ENCODE data around the gene DNM3.

Gene DNM3

DNA sequence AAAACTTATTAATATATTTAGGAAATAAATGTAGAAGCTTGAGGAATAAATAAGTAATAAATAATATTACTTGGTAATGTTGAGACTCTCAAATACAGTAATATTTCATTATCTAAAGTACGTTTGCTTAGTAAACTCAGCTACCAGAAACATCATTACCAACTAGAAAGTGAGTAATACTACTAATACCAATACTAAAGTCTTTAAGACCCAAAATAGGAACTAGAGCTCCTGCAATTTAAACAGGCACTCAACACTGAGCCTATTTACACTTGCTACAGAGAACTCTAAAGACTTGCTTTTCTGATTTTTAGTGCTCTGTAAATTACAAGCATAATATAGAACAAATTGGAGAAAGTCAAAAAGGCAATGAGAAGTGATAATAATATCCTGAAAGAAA, 565.7 kb downstream of the DNM3 start (continued):
- TF ChIP-seq ZNF654 (tag by site-specific recombination; IDR thresholded peaks at IDR 0.05; ENCODE audit: low read depth) = no peak
- TF ChIP-seq, protein P1, sequence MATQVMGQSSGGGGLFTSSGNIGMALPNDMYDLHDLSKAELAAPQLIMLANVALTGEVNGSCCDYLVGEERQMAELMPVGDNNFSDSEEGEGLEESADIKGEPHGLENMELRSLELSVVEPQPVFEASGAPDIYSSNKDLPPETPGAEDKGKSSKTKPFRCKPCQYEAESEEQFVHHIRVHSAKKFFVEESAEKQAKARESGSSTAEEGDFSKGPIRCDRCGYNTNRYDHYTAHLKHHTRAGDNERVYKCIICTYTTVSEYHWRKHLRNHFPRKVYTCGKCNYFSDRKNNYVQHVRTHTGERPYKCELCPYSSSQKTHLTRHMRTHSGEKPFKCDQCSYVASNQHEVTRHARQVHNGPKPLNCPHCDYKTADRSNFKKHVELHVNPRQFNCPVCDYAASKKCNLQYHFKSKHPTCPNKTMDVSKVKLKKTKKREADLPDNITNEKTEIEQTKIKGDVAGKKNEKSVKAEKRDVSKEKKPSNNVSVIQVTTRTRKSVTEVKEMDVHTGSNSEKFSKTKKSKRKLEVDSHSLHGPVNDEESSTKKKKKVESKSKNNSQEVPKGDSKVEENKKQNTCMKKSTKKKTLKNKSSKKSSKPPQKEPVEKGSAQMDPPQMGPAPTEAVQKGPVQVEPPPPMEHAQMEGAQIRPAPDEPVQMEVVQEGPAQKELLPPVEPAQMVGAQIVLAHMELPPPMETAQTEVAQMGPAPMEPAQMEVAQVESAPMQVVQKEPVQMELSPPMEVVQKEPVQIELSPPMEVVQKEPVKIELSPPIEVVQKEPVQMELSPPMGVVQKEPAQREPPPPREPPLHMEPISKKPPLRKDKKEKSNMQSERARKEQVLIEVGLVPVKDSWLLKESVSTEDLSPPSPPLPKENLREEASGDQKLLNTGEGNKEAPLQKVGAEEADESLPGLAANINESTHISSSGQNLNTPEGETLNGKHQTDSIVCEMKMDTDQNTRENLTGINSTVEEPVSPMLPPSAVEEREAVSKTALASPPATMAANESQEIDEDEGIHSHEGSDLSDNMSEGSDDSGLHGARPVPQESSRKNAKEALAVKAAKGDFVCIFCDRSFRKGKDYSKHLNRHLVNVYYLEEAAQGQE (tag by site-specific recombination; IDR thresholded peaks at IDR 0.05) = no peak
- TF ChIP-seq ZNF341 (tag by site-specific recombination; IDR thresholded peaks at IDR 0.05; ENCODE audit: low read depth) = no peak
- no peak for TF ChIP-seq ZEB2 (tag by site-specific recombination; IDR thresholded peaks at IDR 0.05)
- TF ChIP-seq ZNF837 (tag by site-specific recombination; IDR thresholded peaks at IDR 0.05) = no peak

DNA sequence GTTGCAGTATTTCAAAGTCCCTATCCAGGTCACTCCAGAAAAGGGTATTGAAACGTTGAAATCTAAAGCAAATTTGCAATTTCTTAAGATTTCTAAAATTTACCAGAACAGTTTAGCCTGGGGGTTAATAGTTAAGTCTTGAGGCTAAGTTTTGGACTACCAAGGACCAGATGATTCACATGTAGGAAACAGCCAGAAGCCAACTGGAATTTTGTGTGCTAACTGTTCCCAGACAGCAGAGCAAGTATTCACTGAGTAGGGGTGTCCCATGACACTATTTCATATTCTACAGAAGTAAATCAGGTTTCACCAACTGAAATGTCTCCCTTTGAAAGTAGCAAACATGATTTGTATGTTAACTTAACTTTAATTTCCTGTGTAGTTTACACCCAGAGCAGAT, 567.7 kb downstream of the DNM3 start:
- ChIA-PET POLR2A (no interaction called here), CTCF (interaction anchor here (0.6 to 2.1 kb wide), 3 partner anchors 10 to 407 kb away, joined by 3 to 7 read pairs (median 5); no protein-coding TSS in a partner anchor)
- Histone ChIP-seq H3K9me3 (ENCODE audit: control insufficient read depth, insufficient read depth, low read depth, low read length) (no peaks in the 10 kb centered on the region), H3K4me1 (ENCODE audit: control insufficient read depth, insufficient read depth, low read length) (no peaks in the 10 kb centered on the region), H3K4me3 (ENCODE audit: low read depth, low read length) (no peak overlapping the region), H3K36me3 (ENCODE audit: control insufficient read depth in 2 of 2, insufficient read depth in 1 of 2, low read length in 2 of 2) (no peaks in the 10 kb centered on the region), H3K27ac (ENCODE audit: extremely low read depth, low read depth, low read length) (no peak overlapping the region)
- TF ChIP-seq, protein P2, sequence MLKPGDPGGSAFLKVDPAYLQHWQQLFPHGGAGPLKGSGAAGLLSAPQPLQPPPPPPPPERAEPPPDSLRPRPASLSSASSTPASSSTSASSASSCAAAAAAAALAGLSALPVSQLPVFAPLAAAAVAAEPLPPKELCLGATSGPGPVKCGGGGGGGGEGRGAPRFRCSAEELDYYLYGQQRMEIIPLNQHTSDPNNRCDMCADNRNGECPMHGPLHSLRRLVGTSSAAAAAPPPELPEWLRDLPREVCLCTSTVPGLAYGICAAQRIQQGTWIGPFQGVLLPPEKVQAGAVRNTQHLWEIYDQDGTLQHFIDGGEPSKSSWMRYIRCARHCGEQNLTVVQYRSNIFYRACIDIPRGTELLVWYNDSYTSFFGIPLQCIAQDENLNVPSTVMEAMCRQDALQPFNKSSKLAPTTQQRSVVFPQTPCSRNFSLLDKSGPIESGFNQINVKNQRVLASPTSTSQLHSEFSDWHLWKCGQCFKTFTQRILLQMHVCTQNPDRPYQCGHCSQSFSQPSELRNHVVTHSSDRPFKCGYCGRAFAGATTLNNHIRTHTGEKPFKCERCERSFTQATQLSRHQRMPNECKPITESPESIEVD (tag by site-specific recombination; IDR thresholded peaks at IDR 0.05) = no peak
- no peak for TF ChIP-seq ZNF423 (tag by site-specific recombination; IDR thresholded peaks at IDR 0.05)
- no peak for TF ChIP-seq ZBTB17 (tag by site-specific recombination; IDR thresholded peaks at IDR 0.05)
- TF ChIP-seq ZNF248 (tag by site-specific recombination; IDR thresholded peaks at IDR 0.05) = no peak
- TF ChIP-seq, protein P3, sequence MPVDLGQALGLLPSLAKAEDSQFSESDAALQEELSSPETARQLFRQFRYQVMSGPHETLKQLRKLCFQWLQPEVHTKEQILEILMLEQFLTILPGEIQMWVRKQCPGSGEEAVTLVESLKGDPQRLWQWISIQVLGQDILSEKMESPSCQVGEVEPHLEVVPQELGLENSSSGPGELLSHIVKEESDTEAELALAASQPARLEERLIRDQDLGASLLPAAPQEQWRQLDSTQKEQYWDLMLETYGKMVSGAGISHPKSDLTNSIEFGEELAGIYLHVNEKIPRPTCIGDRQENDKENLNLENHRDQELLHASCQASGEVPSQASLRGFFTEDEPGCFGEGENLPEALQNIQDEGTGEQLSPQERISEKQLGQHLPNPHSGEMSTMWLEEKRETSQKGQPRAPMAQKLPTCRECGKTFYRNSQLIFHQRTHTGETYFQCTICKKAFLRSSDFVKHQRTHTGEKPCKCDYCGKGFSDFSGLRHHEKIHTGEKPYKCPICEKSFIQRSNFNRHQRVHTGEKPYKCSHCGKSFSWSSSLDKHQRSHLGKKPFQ (tag by site-specific recombination; IDR thresholded peaks at IDR 0.05) = no peak
- no peak for TF ChIP-seq GLI4 (tag by site-specific recombination; IDR thresholded peaks at IDR 0.05)
- no peak for TF ChIP-seq ZNF747 (tag by site-specific recombination; IDR thresholded peaks at IDR 0.05)

DNA sequence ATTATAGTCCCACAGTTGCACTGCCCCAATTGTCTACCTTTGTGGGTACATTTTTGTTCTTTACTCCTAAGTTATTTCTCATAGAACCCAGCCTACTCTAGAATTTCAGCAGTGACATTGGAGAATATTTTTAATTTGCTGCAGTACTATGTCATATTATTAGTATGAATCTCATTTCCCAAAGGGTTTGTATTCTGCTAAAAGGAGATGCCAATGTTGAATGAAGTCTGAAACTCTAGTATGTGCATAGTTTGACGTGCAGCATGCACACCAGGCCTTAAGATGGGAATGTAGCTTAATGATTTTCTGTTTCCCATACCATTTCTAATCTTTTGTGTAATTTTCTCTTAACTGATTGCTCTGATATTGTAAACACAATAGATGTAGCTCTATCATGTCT, 568.7 kb downstream of the DNM3 start:
- no peak overlapping the region for H3K4me3 ChIP-seq (ENCODE audit: low read depth, low read length)
- CTCF ChIA-PET = interaction anchor here (0.6 to 1.2 kb wide), 2 partner anchors 33 to 260 kb away, joined by 3 to 4 read pairs; no protein-coding TSS in a partner anchor
- POLR2A ChIA-PET = no interaction called here
- no peaks in the 10 kb centered on the region for H3K36me3 ChIP-seq (ENCODE audit: control insufficient read depth in 2 of 2, insufficient read depth in 1 of 2, low read length in 2 of 2)
- H3K9me3 ChIP-seq (ENCODE audit: control insufficient read depth, insufficient read depth, low read depth, low read length) = no peaks in the 10 kb centered on the region
- no peak overlapping the region for H3K27ac ChIP-seq (ENCODE audit: extremely low read depth, low read depth, low read length)
- no peaks in the 10 kb centered on the region for H3K4me1 ChIP-seq (ENCODE audit: control insufficient read depth, insufficient read depth, low read length)
- TF ChIP-seq ZNF521 (tag by site-specific recombination; IDR thresholded peaks at IDR 0.05) (no peak), ZNF404 (tag by site-specific recombination; IDR thresholded peaks at IDR 0.05) (no peak), ZBTB1 (tag by site-specific recombination; IDR thresholded peaks at IDR 0.05) (no peak), ZNF311 (tag by site-specific recombination; IDR thresholded peaks at IDR 0.05; ENCODE audit: borderline replicate concordance) (no peak)
- TF ChIP-seq, protein P3 (tag by site-specific recombination; IDR thresholded peaks at IDR 0.05) = no peak
- TF ChIP-seq, protein P4, sequence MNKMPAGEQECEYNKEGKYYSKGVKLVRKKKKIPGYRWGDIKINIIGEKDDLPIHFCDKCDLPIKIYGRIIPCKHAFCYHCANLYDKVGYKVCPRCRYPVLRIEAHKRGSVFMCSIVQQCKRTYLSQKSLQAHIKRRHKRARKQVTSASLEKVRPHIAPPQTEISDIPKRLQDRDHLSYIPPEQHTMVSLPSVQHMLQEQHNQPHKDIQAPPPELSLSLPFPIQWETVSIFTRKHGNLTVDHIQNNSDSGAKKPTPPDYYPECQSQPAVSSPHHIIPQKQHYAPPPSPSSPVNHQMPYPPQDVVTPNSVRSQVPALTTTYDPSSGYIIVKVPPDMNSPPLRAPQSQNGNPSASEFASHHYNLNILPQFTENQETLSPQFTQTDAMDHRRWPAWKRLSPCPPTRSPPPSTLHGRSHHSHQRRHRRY (tag by site-specific recombination; IDR thresholded peaks at IDR 0.05) = no peak
- TF ChIP-seq, protein P5, sequence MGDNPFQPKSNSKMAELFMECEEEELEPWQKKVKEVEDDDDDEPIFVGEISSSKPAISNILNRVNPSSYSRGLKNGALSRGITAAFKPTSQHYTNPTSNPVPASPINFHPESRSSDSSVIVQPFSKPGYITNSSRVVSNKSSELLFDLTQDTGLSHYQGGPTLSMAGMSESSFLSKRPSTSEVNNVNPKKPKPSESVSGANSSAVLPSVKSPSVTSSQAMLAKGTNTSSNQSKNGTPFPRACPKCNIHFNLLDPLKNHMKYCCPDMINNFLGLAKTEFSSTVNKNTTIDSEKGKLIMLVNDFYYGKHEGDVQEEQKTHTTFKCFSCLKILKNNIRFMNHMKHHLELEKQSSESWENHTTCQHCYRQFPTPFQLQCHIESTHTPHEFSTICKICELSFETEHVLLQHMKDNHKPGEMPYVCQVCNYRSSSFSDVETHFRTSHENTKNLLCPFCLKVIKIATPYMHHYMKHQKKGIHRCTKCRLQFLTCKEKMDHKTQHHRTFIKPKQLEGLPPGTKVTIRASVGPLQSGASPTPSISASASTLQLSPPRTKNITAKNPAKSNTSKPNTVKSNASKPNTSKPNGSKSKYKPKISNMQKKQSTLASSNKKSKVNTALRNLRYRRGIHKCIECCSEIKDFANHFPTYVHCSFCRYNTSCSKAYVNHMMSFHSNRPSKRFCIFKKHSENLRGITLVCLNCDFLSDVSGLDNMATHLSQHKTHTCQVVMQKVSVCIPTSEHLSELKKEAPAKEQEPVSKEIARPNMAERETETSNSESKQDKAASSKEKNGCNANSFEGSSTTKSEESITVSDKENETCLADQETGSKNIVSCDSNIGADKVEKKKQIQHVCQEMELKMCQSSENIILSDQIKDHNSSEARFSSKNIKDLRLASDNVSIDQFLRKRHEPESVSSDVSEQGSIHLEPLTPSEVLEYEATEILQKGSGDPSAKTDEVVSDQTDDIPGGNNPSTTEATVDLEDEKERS (tag by site-specific recombination; IDR thresholded peaks at IDR 0.05) = no peak
